GM21390 (cell line): ENCODE data around the gene MPHOSPH10.
"Not testable (repeated sequence)": the region's sequence is repeated elsewhere in the genome, so short reads cannot be mapped to it uniquely, and the experiment has no call there.

Experiments used
- ATAC-seq: cut with Tn5 transposase; IDR thresholded peaks from one replicate; pipeline ENCODE4 v1.9.1; 2021; ENCODE audit not compliant: unreplicated experiment

MPHOSPH10 gene

DNA sequence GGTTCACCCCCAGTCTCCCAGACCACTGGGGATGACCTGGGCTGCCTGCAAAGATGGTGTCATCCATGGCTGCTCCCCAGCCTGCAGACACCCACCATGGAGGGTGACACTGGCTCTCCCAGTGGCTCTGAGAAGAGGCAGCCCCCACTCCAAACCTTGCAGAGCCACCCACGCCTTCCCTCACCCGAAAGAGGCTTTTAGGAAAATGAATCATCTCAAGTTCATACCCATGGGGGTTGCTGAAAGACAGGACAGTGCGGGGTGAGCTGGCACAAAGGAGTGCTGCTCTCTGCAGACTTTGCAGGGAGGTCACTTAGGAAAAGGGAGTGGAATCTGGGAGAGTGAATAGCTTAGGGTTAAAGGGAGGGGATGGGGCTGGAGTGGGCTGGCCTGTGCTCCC lies 36.4 kb downstream of the MPHOSPH10 start:
- ATAC-seq, result no peak

GRCh38 chr2:71173096-71173495 lies 42.7 kb downstream of the MPHOSPH10 start:
- no peak for ATAC-seq

DNA sequence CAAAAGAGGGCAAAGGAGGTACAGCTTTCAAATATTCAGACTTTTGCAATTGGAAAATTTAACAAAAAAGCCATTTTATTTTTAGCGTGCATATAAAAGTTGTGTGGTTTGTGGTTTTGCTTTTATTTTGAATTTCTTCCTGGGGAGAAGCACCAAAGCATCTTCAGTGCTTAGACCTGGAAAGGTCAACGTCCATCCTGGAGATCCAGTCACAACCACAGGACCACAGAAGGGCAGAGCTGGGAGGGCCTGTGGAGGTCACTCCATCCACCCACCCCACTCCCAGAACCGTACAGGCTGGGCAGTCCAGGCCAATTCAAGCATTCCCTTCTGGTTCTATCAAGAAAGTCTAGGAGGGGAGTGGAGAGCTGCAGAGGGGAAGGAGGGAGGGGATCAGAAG lies 43.8 kb downstream of the MPHOSPH10 start:
- no peak for ATAC-seq

- ATAC-seq, result not testable (repeated sequence)
Observed at GRCh38 chr2:71178836-71179235, 48.4 kb downstream of the MPHOSPH10 start.

- ATAC-seq, result no peak
Observed at GRCh38 chr2:71181316-71181715, 50.9 kb downstream of the MPHOSPH10 start.

- not testable (repeated sequence) for ATAC-seq
Observed at GRCh38 chr2:71183306-71184115, 53.1 kb downstream of the MPHOSPH10 start.

DNA sequence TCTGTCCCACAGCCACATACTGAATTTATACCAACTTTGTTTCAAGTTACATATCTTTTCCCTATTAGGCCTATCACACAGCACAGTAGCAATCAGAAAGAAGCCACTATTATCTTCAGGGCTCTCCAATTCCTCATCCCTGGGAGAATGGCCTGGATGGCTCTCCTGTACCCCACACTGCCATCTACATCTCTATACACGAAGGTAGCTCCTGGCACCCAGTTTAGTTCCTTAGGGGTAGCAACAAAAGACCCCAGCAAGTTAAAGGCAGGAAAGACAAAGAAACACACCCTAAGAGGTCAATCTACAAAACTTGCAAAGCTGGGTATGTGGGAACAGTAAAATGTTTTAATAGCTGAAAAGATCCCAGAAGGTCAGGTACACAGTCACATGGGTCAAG lies 56.5 kb downstream of the MPHOSPH10 start:
- no peak for ATAC-seq

DNA sequence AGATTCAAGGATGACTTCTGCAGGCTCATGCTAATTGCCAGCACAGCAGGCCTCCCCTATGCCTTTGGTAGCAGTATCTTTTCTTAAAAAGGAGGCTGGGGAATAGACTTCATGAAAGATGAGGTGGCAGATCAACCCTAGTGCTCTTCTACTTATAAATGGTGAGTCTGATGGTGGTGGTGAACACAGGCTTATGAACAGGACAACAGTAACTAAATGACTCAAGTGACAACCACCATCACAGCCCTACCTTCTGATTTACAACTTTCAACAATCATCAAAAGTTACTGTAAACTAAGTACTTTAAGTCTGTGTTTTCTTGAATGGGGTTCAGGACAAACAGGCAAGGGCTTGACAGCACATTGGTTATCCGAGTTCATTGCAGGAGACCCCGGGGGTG lies 57.2 kb downstream of the MPHOSPH10 start:
- ATAC-seq, result no peak

DNA sequence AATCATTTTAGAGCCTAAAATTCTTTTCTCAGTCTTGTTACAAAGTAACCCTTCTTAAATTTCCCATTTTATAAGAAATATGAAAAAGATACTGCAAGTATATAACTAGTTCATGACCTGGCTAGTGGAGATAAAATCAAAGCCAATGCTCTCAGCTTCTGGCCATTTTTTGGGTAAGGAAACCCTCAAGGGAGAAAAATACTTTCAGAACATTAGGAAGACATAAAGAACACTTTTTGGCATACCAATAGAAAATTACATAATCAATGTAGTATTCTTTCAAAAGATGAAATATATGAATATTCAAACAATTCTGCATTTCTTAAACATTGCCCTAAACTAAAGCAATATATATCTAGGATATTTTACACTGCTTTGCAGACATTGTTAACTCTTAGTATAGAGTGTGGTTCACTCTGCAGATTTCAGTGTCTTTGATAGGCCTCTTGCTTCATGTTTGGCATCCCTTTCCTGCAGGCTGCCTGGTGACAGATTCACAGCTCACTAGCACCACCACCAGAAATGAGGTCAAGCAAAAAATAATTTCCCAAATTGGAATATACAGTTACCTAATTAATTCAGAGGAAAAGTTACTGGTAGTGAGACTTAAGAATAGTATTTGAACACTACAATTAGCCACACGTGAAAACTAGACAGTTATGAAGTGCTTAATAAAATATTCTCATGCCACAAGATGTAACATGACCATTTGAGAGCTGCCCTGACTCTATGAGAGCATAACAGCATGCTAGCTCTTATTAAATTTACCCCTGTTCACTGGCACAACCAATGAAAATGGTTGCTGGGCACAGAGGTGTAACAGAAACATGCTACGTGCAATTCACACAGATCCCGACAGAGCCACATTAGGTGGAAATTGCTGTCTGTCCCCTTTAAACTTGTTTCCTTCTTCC lies 60.5 kb downstream of the MPHOSPH10 start:
- ATAC-seq, result no peak

GRCh38 chr2:71191570-71191943 lies 61.1 kb downstream of the MPHOSPH10 start:
- ATAC-seq, result no peak
